Measurements from ENCODE around the gene LRRC1. TPM values are rescaled to one million over a fixed set of nuclear protein-coding genes. Genes with fewer than 3 reads are reported as not detected.

Gene LRRC1
- total and polyA plus RNA-seq, 10 of the 15 experiments (the other 5 are each of a cell fraction or from before 2014, with no cell fraction given): 0.35 to 9.3 (median 0.63) TPM

- TF ChIP-seq RELA (IDR thresholded peaks at IDR 0.05; ENCODE audit: borderline replicate concordance, partially characterized antibody): no peak
These were observed 36.5 kb downstream of the LRRC1 start (continued) for GRCh38 chr6:53831081-53831869.

- no peak for TF ChIP-seq POLR2A (IDR thresholded peaks at IDR 0.05; ENCODE audit: low read depth, low read length)
- TF ChIP-seq ZSCAN29 (IDR thresholded peaks at IDR 0.05): no peak
- no peak overlapping the region for H3K4me3 ChIP-seq
- H3K79me2 ChIP-seq (ENCODE audit: control insufficient read depth, insufficient read depth, low read length): no peaks in the 10 kb centered on the region
- no peaks in the 10 kb centered on the region for H3K4me1 ChIP-seq (ENCODE audit: control insufficient read depth, insufficient read depth, low read length)
- no peaks in the 10 kb centered on the region for H3K9me3 ChIP-seq (replicated peaks; ENCODE audit: control insufficient read depth, insufficient read depth, low read length)
- H3K36me3 ChIP-seq (ENCODE audit: control insufficient read depth in 2 of 2, insufficient read depth in 2 of 2, low read length in 1 of 2): no peaks in the 10 kb centered on the region
- ChIA-PET POLR2A (no interaction called here), CTCF (no interaction called here), RAD21 (ENCODE audit: unreplicated experiment) (no interaction called here), SMC1A (ENCODE audit: uncharacterized antibody, unreplicated experiment) (no interaction called here)
- DNase-seq (ENCODE audit: low read depth, low spot score) (no peak), FAIRE-seq (peak; percentile 73), ATAC-seq (no peak)
- no peaks in the 10 kb centered on the region for H3K27me3 ChIP-seq (replicated peaks in 1 of 2; ENCODE audit: control insufficient read depth in 2 of 2, insufficient read depth in 2 of 2, low read length in 1 of 2)
- no peak overlapping the region for H3K9ac ChIP-seq (ENCODE audit: control insufficient read depth, insufficient read depth, low read length)
- WGBS (ENCODE audit: insufficient coverage, insufficient replicate concordance, low lambda C conversion rate, missing lambda C conversion rate): 55% methylated on average over 6 of the region's 6 CpGs
- in situ Hi-C loops (cut with MboI) (no loop called here), intact Hi-C loops (cut with micrococcal nuclease; ENCODE audit: unreplicated experiment) (no loop called here)
- H2AFZ ChIP-seq (ENCODE audit: control insufficient read depth, low read depth, low read length): no peak overlapping the region
- H4K20me1 ChIP-seq (ENCODE audit: control insufficient read depth, insufficient read depth): no peaks in the 10 kb centered on the region
- H3K4me2 ChIP-seq (ENCODE audit: control insufficient read depth, insufficient read depth): no peak overlapping the region
- no TSS peak for BruUV-seq (replicated peaks)
- H3K27ac ChIP-seq (ENCODE audit: control insufficient read depth, insufficient read depth): no peak overlapping the region
These were observed 37.3 kb downstream of the LRRC1 start for GRCh38 chr6:53831936-53832660.

- CTCF ChIA-PET: no interaction called here
- H3K4me2 ChIP-seq (ENCODE audit: control insufficient read depth, insufficient read depth): no peak overlapping the region
- H3K9me3 ChIP-seq (replicated peaks; ENCODE audit: control insufficient read depth, insufficient read depth, low read length): no peaks in the 10 kb centered on the region
- H3K4me1 ChIP-seq (ENCODE audit: control insufficient read depth, insufficient read depth, low read length): no peaks in the 10 kb centered on the region
- SMC1A ChIA-PET (ENCODE audit: uncharacterized antibody, unreplicated experiment): no interaction called here
- no peaks in the 10 kb centered on the region for H3K27me3 ChIP-seq (replicated peaks in 1 of 2; ENCODE audit: control insufficient read depth in 2 of 2, insufficient read depth in 2 of 2, low read length in 1 of 2)
- RAD21 ChIA-PET (ENCODE audit: unreplicated experiment): interaction anchor here (0.7 kb wide), 1 partner anchor 38 kb away, joined by 3 read pairs; no protein-coding TSS in a partner anchor
- no peak overlapping the region for H3K9ac ChIP-seq (ENCODE audit: control insufficient read depth, insufficient read depth, low read length)
- no peaks in the 10 kb centered on the region for H3K79me2 ChIP-seq (ENCODE audit: control insufficient read depth, insufficient read depth, low read length)
- POLR2A ChIA-PET: no interaction called here
- in situ Hi-C loops (cut with MboI) (no loop called here), intact Hi-C loops (cut with micrococcal nuclease; ENCODE audit: unreplicated experiment) (no loop called here)
- ATAC-seq (no peak), DNase-seq (ENCODE audit: low read depth, low spot score) (no peak), FAIRE-seq (no peak)
- H4K20me1 ChIP-seq (ENCODE audit: control insufficient read depth, insufficient read depth): no peaks in the 10 kb centered on the region
- no peak overlapping the region for H3K27ac ChIP-seq (ENCODE audit: control insufficient read depth, insufficient read depth)
- no peak overlapping the region for H3K4me3 ChIP-seq
- no peaks in the 10 kb centered on the region for H3K36me3 ChIP-seq (ENCODE audit: control insufficient read depth in 2 of 2, insufficient read depth in 2 of 2, low read length in 1 of 2)
- no peak overlapping the region for H2AFZ ChIP-seq (ENCODE audit: control insufficient read depth, low read depth, low read length)
- BruUV-seq (replicated peaks): no TSS peak
- TF ChIP-seq PRDM15 (CRISPR knock-in tag; IDR thresholded peaks at IDR 0.05) (no peak), SUZ12 (IDR thresholded peaks at IDR 0.05; ENCODE audit: unreplicated experiment) (no peak), WRNIP1 (IDR thresholded peaks at IDR 0.05; ENCODE audit: borderline replicate concordance, low read depth, low read length) (no peak)
These were observed 38.4 kb downstream of the LRRC1 start for GRCh38 chr6:53833155-53833554.

Data from GM12878 (cell line).